Activated CD4-positive, CD25-positive, alpha-beta regulatory T cell treated with anti-CD3 and anti-CD28 coated beads, Interleukin-2, amount 50 U/mL, for 72 hours (primary cell): ENCODE data around the gene LHFPL2.

Source experiments
- DNase-seq: peaks from one replicate; pipeline ENCODE4 v3.0.0; 2021

Gene LHFPL2

DNA sequence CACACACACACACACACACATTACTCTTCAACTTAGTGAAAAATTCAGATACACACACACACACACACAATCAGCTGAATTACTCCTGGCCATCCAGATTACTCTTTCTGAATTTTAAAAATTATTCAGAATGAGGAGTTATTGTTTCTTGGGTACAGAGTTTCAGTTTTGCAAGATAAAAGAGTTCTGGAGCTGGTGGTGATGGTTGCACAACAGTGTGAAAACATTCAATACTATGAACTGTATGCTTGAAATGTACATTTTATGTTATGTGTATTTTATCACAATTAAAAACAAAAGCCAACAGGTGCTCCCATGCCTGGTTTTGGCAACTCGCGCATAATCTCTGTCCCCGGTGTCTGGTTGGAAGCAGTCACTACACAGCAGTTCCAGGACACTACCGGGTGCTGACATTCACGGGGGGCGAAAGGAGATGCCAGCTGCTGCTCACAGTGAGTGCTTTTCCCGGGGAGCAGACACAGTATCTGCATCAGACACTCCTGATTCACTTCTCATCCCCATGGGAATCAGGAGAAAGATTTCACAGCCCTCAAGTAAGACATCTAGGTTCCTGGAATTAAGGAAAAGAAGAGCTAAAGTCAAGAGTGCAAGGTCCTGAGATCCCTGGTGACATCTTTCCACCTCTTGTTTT, 55.7 kb downstream of the LHFPL2 start:
- no peak for DNase-seq

- DNase-seq = no peak
These were observed 56.4 kb downstream of the LHFPL2 start for GRCh38 chr5:78591972-78592700.

GRCh38 chr5:78591138-78591612, 57.4 kb downstream of the LHFPL2 start:
- DNase-seq = no peak

DNA sequence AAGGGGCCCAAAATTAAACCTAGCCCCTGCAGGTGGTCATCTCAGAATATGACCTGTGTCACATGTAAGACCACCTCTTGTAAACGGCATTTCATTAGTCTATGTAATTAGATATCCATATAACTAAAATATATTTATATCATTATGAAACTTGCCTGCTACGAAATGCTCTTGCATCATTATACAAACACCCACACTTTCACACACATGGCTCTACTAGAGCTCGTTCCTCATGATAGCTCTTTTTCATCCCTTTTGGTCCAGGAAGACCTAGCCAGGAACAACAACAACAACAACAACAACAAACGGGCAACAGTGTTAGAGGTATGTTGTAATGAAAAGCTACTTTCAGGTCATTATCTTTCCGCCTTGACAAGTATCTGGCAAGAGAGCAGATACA, 58.6 kb downstream of the LHFPL2 start:
- DNase-seq = no peak

- no peak for DNase-seq
These were observed 60.1 kb downstream of the LHFPL2 start for GRCh38 chr5:78588507-78588906.

- no peak for DNase-seq
These were observed 60.7 kb downstream of the LHFPL2 start for GRCh38 chr5:78587775-78588291.

- no peak for DNase-seq
These were observed 61.3 kb downstream of the LHFPL2 start for GRCh38 chr5:78587081-78587774.

DNA sequence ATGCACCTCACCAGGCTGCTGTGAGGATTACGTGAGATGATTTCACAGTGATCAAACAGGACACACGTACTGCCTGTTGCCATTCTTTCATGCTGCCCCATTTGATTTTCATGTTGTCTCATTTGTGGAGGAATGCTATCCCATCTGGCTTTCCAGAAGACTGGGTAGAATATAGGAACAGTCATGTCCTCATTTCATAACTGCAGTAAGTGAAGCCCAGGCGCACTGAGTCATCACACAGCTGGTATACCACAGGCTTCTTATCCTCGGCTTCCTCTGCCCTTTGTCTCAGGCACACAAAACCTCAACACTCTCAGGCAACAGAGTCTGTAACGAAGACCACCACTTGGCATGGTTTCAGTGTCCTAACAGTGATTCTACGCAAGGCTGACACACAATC, 62.3 kb downstream of the LHFPL2 start:
- no peak for DNase-seq

GRCh38 chr5:78578015-78578414, 70.6 kb downstream of the LHFPL2 start:
- no peak for DNase-seq

- DNase-seq = no peak
These were observed 71.3 kb downstream of the LHFPL2 start for GRCh38 chr5:78577071-78577807.

DNA sequence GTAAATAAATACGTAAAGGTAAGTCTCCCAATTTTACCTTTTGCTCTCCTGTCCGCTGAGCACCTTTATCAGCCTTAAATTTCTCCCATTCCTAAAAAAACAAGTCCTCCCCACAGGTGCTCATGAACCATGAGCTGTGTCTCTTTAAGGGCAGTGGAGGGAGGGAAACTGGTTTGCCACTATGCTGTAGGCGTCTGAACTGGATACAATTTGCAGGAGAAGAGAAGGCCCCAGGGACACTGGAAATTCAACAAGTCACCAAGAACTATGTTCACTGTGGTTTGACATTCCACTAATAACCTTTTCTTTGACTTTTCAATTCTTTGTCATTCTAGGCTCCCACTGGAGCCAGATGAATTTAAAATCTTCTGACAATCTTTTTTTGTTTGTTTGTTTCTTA, 72.2 kb downstream of the LHFPL2 start:
- no peak for DNase-seq

- DNase-seq = no peak
These were observed 73.8 kb downstream of the LHFPL2 start for GRCh38 chr5:78574731-78575161.

DNA sequence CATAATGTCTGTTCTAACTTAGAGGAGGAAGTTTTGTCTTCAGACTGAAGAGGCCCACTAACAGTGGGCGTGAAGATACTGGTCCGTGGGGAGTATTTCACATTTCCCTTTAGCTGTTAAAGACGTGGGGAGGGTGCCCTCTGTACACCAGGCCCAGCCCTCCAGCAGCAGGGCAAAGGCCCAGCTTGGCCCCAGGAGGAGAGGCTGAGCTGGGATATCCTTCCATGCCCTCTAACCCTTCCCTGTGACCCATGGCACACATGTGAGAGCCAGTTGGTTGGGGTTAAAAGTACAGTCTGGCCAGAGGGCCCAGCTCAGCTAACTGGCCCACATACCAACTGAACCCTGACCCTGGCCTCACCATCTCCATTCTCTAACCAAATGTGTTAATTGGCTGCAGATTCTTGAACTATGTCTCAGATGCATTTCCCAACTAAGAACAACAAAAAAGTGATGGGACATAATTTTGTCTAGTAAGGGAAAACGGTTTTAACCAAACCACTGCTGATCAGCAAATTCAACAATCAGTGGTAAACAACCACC, 74.4 kb downstream of the LHFPL2 start:
- no peak for DNase-seq

- DNase-seq = no peak
These were observed 75.3 kb downstream of the LHFPL2 start for GRCh38 chr5:78573318-78573717.

DNA sequence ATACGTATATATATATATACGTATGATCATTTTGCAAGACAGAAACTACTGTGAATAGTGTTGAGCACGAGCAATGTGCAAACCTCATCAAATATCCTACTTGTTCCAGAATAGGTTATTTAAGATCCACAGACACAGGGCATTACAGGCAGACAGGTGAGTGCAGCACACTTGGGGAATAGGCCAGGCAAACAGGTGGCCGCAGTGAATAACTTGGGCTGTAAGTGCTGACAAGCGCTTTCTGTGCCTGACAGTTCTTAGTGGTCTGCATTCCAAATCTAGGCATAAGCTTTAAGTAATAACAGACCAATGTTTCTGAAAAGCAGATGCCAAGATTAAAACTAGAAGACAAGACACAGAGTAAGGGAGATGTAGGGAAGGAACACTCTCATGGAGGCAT, 77.9 kb downstream of the LHFPL2 start:
- DNase-seq = no peak

GRCh38 chr5:78569441-78569840, 79.1 kb downstream of the LHFPL2 start:
- no peak for DNase-seq

- no peak for DNase-seq
These were observed 79.9 kb downstream of the LHFPL2 start for GRCh38 chr5:78568676-78569075.

GRCh38 chr5:78568212-78568611, 80.4 kb downstream of the LHFPL2 start:
- no peak for DNase-seq

DNA sequence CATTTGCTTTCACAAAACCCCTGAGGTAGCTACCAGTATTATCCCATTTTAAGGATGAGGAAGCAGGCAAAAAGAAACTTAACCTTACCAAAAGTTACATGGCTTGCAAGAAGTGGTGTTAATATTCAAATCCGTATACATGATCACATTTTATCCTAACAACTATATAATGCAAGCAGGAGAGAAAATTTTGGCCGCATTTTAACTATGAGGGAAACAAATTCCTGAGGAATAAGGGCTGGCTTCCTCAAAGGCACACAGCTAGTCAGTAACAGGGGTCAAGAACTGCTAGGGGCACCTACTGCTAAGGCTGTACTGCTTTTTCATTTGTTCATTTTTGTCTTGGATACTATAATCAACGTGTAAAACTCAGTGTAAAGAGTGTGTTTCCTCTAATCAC, 81.0 kb downstream of the LHFPL2 start:
- DNase-seq = no peak

GRCh38 chr5:78566747-78567425, 81.7 kb downstream of the LHFPL2 start:
- DNase-seq = no peak

DNA sequence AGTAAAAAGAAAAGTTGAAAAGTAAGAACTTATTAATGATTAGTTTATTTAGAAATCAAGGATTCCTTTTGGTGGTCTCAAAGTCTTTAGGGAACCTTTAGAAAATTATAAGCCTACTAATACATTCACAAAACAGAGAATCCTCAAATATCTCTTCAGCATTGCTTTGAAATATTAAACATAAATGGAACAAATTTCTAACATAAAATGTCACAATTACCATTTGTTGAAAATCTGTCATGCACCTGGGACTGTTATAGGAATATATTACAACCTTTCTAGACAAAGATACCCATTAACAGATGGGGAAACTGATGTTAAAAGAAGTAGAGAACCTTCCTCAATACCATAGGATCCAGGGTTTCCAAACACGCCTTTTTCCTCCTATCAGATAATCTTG, 83.2 kb downstream of the LHFPL2 start:
- DNase-seq = no peak

GRCh38 chr5:78563621-78564020, 85.0 kb downstream of the LHFPL2 start:
- no peak for DNase-seq
